ENCODE results near the gene OSM.

DNA sequence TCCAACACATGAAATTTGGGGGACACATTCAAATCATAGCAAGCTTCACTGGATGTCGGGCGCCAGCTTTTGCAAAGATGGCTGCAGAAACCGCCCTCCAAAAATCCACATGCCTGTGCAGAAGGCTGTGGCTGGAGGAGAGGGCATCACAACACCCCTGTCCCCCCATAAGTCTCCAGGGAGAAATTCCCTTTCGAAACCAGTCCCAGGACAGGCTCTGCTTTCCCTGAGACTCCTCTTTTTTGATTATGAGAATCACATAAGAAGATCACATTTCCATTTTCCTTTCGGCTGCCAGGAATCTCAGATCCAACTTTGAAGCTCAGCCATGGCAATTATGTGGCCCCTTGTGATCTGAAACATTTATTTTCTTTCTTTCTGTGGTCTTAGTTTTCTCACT lies 29.8 kb downstream of the OSM start:
- TF ChIP-seq CTCF (IDR thresholded peaks at IDR 0.05 in 2 of 3, conservative IDR thresholded peaks at IDR 0.05 in 1 of 3; ENCODE audit: borderline replicate concordance in 1 of 3, insufficient read depth in 1 of 3, low read depth in 2 of 3, low read length in 2 of 3) (no peak), POLR2A (IDR thresholded peaks at IDR 0.05; ENCODE audit: borderline replicate concordance, extremely low read depth, insufficient read depth, insufficient read length) (no peak), SRF (IDR thresholded peaks at IDR 0.05; ENCODE audit: low read depth) (no peak), ZBTB33 (IDR thresholded peaks at IDR 0.05; ENCODE audit: extremely low read depth, insufficient replicate concordance, low read length) (no peak)

Data from HCT116 (cell line).